ENCODE results near the gene REST. TPM values are rescaled to one million over a fixed set of nuclear protein-coding genes. Genes with fewer than 3 reads are reported as not detected.
A peak's percentile ranks its signal among the peaks of the same experiment; 100 is the strongest.

The REST gene
- total and polyA plus RNA-seq, 2 of the 8 experiments (the other 6 are each of a cell fraction or from before 2014, with no cell fraction given), result 10.2 to 66.3 TPM

GRCh38 chr4:56908206-56909085 is 746 bp downstream of the REST start:
- Histone ChIP-seq H3K18ac (ENCODE audit: extremely low read depth, low read length) (peak overlapping the region; percentile 97), H4K5ac (ENCODE audit: insufficient read length, low read depth, low read length) (peak overlapping the region; percentile 53), H2BK120ac (replicated peaks; ENCODE audit: low read depth, low read length) (no peak overlapping the region), H2BK5ac (ENCODE audit: low read depth, low read length) (peak overlapping the region; percentile 96), H3K9ac (replicated peaks in 1 of 4; ENCODE audit: extremely low read depth in 1 of 4, low read depth in 3 of 4, low read length in 3 of 4) (peak overlapping the region; percentile 87 to 93 (median 90)), H3K23me2 (ENCODE audit: low read depth, low read length) (peaks cover 8% of the 10 kb centered on the region; the same call in 1 of the 2 replicates), H2BK20ac (ENCODE audit: low read length) (no peak overlapping the region), H3K79me1 (ENCODE audit: low read depth, low read length) (peaks cover 7% of the 10 kb centered on the region; the same call in 1 of the 2 replicates), H3K14ac (ENCODE audit: insufficient read length) (no peak overlapping the region), H3K27ac (ENCODE audit: low read depth, low read length) (peak overlapping the region; percentile 88), H3K4me1 (replicated peaks in 1 of 4; ENCODE audit: control insufficient read depth in 3 of 4, insufficient read depth in 4 of 4, low read length in 3 of 4) (peaks cover 8 to 18% (median 14%) of the 10 kb centered on the region in 4 experiments; a peak in 5 of 7 replicates), H3K79me2 (ENCODE audit: control insufficient read depth in 1 of 2, insufficient read depth in 2 of 2, low read length in 2 of 2) (peaks cover 14 to 45% of the 10 kb centered on the region in 2 experiments; a peak in 3 of 4 replicates), H4K91ac (replicated peaks; ENCODE audit: insufficient read length, low read length) (peak overlapping the region; percentile 89), H3K9me3 (ENCODE audit: insufficient read depth in 2 of 2, low read depth in 1 of 2, low read length in 1 of 2) (no peaks in the 10 kb centered on the region), H3K4me2 (ENCODE audit: insufficient read depth in 1 of 2, low read depth in 2 of 2, low read length in 2 of 2) (peak overlapping the region; percentile 79 to 90), H3K4me3 (ENCODE audit: extremely low read depth in 1 of 4, insufficient read depth in 2 of 4, low read depth in 3 of 4, low read length in 4 of 4) (peak overlapping the region; percentile 68 to 86 (median 73)), H2AFZ (ENCODE audit: low read length) (no peak overlapping the region), H4K8ac (ENCODE audit: extremely low read depth, insufficient read depth, low read length) (peak overlapping the region; percentile 96), H3K56ac (replicated peaks; ENCODE audit: insufficient read length, low read depth, low read length) (peak overlapping the region; percentile 71), H3K36me3 (ENCODE audit: control insufficient read depth in 2 of 4, insufficient read depth in 4 of 4, low read length in 3 of 4) (peaks cover 4 to 14% (median 4%) of the 10 kb centered on the region in 4 experiments; a peak in 2 of 8 replicates), H2BK15ac (ENCODE audit: low read length) (no peak overlapping the region), H2BK12ac (ENCODE audit: low read depth, low read length) (peak overlapping the region; percentile 39; the same call in 1 of the 2 replicates), H3K27me3 (replicated peaks in 1 of 4; ENCODE audit: control insufficient read depth in 3 of 4, extremely low read depth in 1 of 4, insufficient read depth in 3 of 4, low read length in 3 of 4) (peaks cover 0 to 6% (median under 1%) of the 10 kb centered on the region in 4 experiments; a peak in 3 of 7 replicates), H2AK5ac (ENCODE audit: low read depth, low read length) (no peak overlapping the region), H3K4ac (replicated peaks; ENCODE audit: insufficient read length, low read depth, low read length) (no peak overlapping the region), H4K20me1 (replicated peaks in 1 of 2; ENCODE audit: control insufficient read depth in 1 of 2, insufficient read depth in 2 of 2, low read length in 2 of 2) (peaks cover 0 to 1% of the 10 kb centered on the region in 2 experiments), H3K23ac (ENCODE audit: insufficient read length) (no peak overlapping the region)
- DNase-seq (ENCODE audit: low read depth in 1 of 2, low spot score in 2 of 2), result peak; percentile 57 to 83
- POLR2A ChIA-PET (ENCODE audit: partially characterized antibody), result interaction anchor here (0.5 to 4.3 kb wide), 30 partner anchors 8 to 469 kb away, joined by 3 to 55 read pairs (median 5); partner anchors contain the start of genes NOA1, POLR2B and SPINK2
- FAIRE-seq, result no peak
- 1% methylated on average over 16 of the region's 110 CpGs; no CpG with 5 or more reads in 1 of the 2 experiments for WGBS, 2 experiments (ENCODE audit: extremely low coverage in 1 of 2, insufficient coverage in 1 of 2, insufficient read length in 1 of 2, insufficient replicate concordance in 2 of 2, low coverage in 1 of 2, low lambda C conversion rate in 2 of 2, missing lambda C conversion rate in 1 of 2)
- CTCF ChIA-PET (ENCODE audit: partially characterized antibody), result interaction anchor here (1.0 to 2.1 kb wide), 3 partner anchors 14 to 67 kb away, joined by 3 to 5 read pairs (median 3); no protein-coding TSS in a partner anchor
- TF ChIP-seq TBP (IDR thresholded peaks at IDR 0.05; ENCODE audit: low read depth, low read length) (peak; percentile 59), EGR1 (IDR thresholded peaks at IDR 0.05; ENCODE audit: borderline replicate concordance, low read depth, low read length) (0 out of 2 replicates have a peak, but pooled peaks have one; percentile 8), KDM4A (IDR thresholded peaks at IDR 0.05; ENCODE audit: low read depth, low read length, severe bottlenecking) (peak; percentile 23), POLR2AphosphoS5 (IDR thresholded peaks at IDR 0.05; ENCODE audit: low read depth, low read length) (peak; percentile 72), RNF2 (IDR thresholded peaks at IDR 0.05; ENCODE audit: borderline replicate concordance, low read depth, low read length, missing control alignments, poor library complexity, severe bottlenecking) (no peak), MAFK (IDR thresholded peaks at IDR 0.05; ENCODE audit: low read depth, low read length) (no peak), ASH2L (IDR thresholded peaks at IDR 0.05; ENCODE audit: low read length) (peak; percentile 8), HDAC2 (IDR thresholded peaks at IDR 0.05; ENCODE audit: borderline replicate concordance in 1 of 2, low read depth in 2 of 2, low read length in 2 of 2) (peak in 1 of 2 experiments; percentile 8; a peak in 1 of 4 replicates), SIN3A (conservative IDR thresholded peaks at IDR 0.05 in 1 of 2, IDR thresholded peaks at IDR 0.05 in 1 of 2; ENCODE audit: low read depth in 1 of 2, low read length in 2 of 2) (peak in 1 of 2 experiments; percentile 46; a peak in 1 of 4 replicates)

All from H1 (cell line).